Tibial artery (tissue), 4 donors: ENCODE results near the gene MBOAT2.
A peak's percentile ranks its signal among the peaks of the same experiment; 100 is the strongest.
"Not testable (repeated sequence)": the region's sequence is repeated elsewhere in the genome, so short reads cannot be mapped to it uniquely, and the experiment has no call there.

Experiments
- DNase-seq, 2 donors: peaks; one replicate each; pipeline ENCODE4 v3.0.0-alpha.2; 2019
- H3K27ac ChIP-seq, 2 donors: fragments of 200-600 bp; sonication (generic) in 1 of 2; 1 replicate in 1 of 2; 2 replicates in 1 of 2; pipeline ENCODE4 v1.5.1; 2018 to 2019; ENCODE audit warnings: mild to moderate bottlenecking in 1 of 2
- H3K27me3 ChIP-seq, 2 donors: fragments of 200-600 bp; sonication (generic) in 1 of 2; one replicate each; pipeline versions ENCODE4 v1.5.1 to v1.6.0; 2016 to 2019
- H3K36me3 ChIP-seq, 3 donors: fragments of 200-600 bp; sonication (generic) in 2 of 3; one replicate each; pipeline ENCODE4 v1.5.1; 2016 to 2019; ENCODE audit warnings: mild to moderate bottlenecking in 2 of 3
- H3K4me1 ChIP-seq, 4 donors: fragments of 200-600 bp; sonication (generic) in 2 of 4; 1 replicate in 3 of 4; 2 replicates in 1 of 4; pipeline ENCODE4 v1.5.1; 2016 to 2019
- H3K4me3 ChIP-seq, 2 donors: fragments of 200-600 bp; sonication (generic) in 1 of 2; 1 replicate in 1 of 2; 2 replicates in 1 of 2; pipeline ENCODE4 v1.5.1; 2018 to 2019; ENCODE audit warnings: mild to moderate bottlenecking in 2 of 2
- H3K9me3 ChIP-seq, 3 donors: fragments of 200-600 bp; sonication (generic) in 1 of 3; one replicate each; pipeline ENCODE4 v1.5.1; 2016 to 2019
- CTCF ChIP-seq, 2 experiments: fragments of 200-600 bp in 1 of 2; fragments of 450-650 bp in 1 of 2; IDR thresholded peaks; one replicate each; pipeline ENCODE4 v1.5.1; 2017 to 2019; ENCODE audit warnings: antibody characterized with exemption in 2 of 2, mild to moderate bottlenecking in 1 of 2, moderate library complexity in 1 of 2
- intact Hi-C: fragments of 100-400 bp; cut with DNase I; formaldehyde crosslinking; loops from one replicate; pipeline ENCODE4 v1.15.0; 2023; ENCODE audit warnings: low total_unique reads

Gene MBOAT2

GRCh38 chr2:9003616-9004337 is at the start of gene MBOAT2:
Gene MBOAT2 (minus strand): TSS chr2:9003684. CDS start chr2:9003614, 70 bp downstream.
- no peak for TF ChIP-seq CTCF (IDR thresholded peaks at IDR 0.05)
- Histone ChIP-seq H3K9me3 (no peaks in the 10 kb centered on the region), H3K4me3 (peak within 1 kb of the TSS; percentile 66 to 82), H3K4me1 (peaks cover 0 to 23% (median 11%) of the 10 kb centered on the region in 4 donors), H3K27ac (peak within 1 kb of the TSS; percentile 87 to 93), H3K27me3 (no peaks in the 10 kb centered on the region), H3K36me3 (no peaks in the 10 kb centered on the region)
- intact Hi-C loops: loop anchor here (5.0 kb wide), 1 partner anchor 166 kb away; the partner anchor contains the start of gene KIDINS220
- DNase-seq: peak; percentile 80 to 90

GRCh38 chr2:9052821-9053533 is 49.5 kb upstream of the MBOAT2 start:
- intact Hi-C loops: no loop called here

GRCh38 chr2:9051451-9051850 is 48.0 kb upstream of the MBOAT2 start:
- H3K27me3 ChIP-seq, H3K27ac ChIP-seq, DNase-seq, intact Hi-C loops, H3K4me3 ChIP-seq, H3K4me1 ChIP-seq, H3K36me3 ChIP-seq, H3K9me3 ChIP-seq: not testable (repeated sequence)

More at GRCh38 chr2:9052821-9053533, 49.5 kb upstream of the MBOAT2 start:
- no peak for DNase-seq
- Histone ChIP-seq H3K27ac (no peak overlapping the region), H3K9me3 (no peaks in the 10 kb centered on the region), H3K36me3 (no peaks in the 10 kb centered on the region), H3K27me3 (no peaks in the 10 kb centered on the region), H3K4me1 (no peaks in the 10 kb centered on the region), H3K4me3 (no peak overlapping the region)
- TF ChIP-seq CTCF (IDR thresholded peaks at IDR 0.05): no peak

GRCh38 chr2:9050122-9050809 is 46.8 kb upstream of the MBOAT2 start:
- no peak overlapping the region for H3K27ac ChIP-seq
- no peak for TF ChIP-seq CTCF (IDR thresholded peaks at IDR 0.05)
- H3K9me3 ChIP-seq: no peaks in the 10 kb centered on the region
- H3K4me3 ChIP-seq: no peak overlapping the region
- intact Hi-C loops: no loop called here
- DNase-seq: no peak
- H3K27me3 ChIP-seq: no peaks in the 10 kb centered on the region
- H3K36me3 ChIP-seq: no peaks in the 10 kb centered on the region
- no peaks in the 10 kb centered on the region for H3K4me1 ChIP-seq

GRCh38 chr2:9045595-9045994 is 42.1 kb upstream of the MBOAT2 start:
- Histone ChIP-seq H3K9me3 (no peaks in the 10 kb centered on the region), H3K4me1 (no peaks in the 10 kb centered on the region), H3K36me3 (no peaks in the 10 kb centered on the region), H3K27ac (no peak overlapping the region), H3K27me3 (no peaks in the 10 kb centered on the region), H3K4me3 (no peak overlapping the region)
- intact Hi-C loops: no loop called here
- no peak for DNase-seq
- TF ChIP-seq CTCF (IDR thresholded peaks at IDR 0.05): no peak

- H3K9me3 ChIP-seq, DNase-seq, H3K27ac ChIP-seq, H3K4me1 ChIP-seq, intact Hi-C loops, H3K4me3 ChIP-seq, H3K36me3 ChIP-seq, H3K27me3 ChIP-seq: not testable (repeated sequence)
These were observed 40.0 kb upstream of the MBOAT2 start for GRCh38 chr2:9043491-9043890.
